ENCODE results near the gene TMEM163.

DNA sequence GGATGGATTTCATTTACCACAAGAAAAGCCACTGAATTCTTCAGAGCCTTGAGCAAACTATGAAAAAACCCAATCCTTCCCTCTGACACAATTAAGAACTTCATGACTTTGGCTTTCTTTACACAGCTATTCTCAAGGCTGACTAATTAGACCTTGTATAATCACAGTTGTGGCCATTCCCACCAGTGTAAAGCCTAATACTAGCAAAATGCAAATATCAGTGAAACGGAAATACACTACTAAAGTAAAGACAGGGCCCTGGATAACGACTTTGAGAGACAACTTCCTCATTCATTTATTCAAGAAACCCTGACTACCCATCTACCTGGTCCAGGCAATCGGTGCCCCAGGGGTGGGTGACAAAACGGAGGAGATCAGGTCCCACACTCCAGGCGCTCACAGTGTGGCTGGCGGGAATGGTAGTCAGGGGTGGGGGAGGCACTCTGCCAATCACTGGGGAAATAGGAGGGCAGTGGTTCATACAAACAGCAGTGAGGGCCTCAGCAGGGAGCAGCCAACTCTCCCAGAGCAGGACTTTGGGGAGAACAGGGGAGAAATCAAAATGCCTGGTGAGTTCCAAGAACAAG is 28.1 kb downstream of the TMEM163 start:
- TF ChIP-seq, protein P1, sequence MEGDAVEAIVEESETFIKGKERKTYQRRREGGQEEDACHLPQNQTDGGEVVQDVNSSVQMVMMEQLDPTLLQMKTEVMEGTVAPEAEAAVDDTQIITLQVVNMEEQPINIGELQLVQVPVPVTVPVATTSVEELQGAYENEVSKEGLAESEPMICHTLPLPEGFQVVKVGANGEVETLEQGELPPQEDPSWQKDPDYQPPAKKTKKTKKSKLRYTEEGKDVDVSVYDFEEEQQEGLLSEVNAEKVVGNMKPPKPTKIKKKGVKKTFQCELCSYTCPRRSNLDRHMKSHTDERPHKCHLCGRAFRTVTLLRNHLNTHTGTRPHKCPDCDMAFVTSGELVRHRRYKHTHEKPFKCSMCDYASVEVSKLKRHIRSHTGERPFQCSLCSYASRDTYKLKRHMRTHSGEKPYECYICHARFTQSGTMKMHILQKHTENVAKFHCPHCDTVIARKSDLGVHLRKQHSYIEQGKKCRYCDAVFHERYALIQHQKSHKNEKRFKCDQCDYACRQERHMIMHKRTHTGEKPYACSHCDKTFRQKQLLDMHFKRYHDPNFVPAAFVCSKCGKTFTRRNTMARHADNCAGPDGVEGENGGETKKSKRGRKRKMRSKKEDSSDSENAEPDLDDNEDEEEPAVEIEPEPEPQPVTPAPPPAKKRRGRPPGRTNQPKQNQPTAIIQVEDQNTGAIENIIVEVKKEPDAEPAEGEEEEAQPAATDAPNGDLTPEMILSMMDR (IDR thresholded peaks at IDR 0.05), result no peak
- no peak for TF ChIP-seq POLR2A (IDR thresholded peaks at IDR 0.05)

Measured in uterus (tissue), 2 donors.